Activated naive CD8-positive, alpha-beta T cell treated with anti-CD3 and anti-CD28 coated beads, Interleukin-2, amount 10 ng/mL, durations not matched to agents 7 days and 5 days (primary cell): Measurements from ENCODE around the gene OR1D5. TPM values are rescaled to one million over a fixed set of nuclear protein-coding genes. Genes with fewer than 3 reads are reported as not detected.
"Not testable (repeated sequence)": the region's sequence is repeated elsewhere in the genome, so short reads cannot be mapped to it uniquely, and the experiment has no call there.

Experiments
- ATAC-seq: fragments of 150-1000 bp; cut with Tn5 transposase; one replicate; pipeline ENCODE4 v1.10.0; 2021; ENCODE audit warnings: low read depth, moderate library complexity
- POLR2A ChIA-PET: fragments of 350-600 bp; sonication (Branson Sonifier 250); formaldehyde crosslinking; loops from one replicate; lab custom pipeline; 2021; ENCODE audit warnings: antibody characterized with exemption; lab: Charles Lee
- DNase-seq: peaks from one replicate; pipeline ENCODE4 v3.0.0; 2021
- H3K27ac Mint-ChIP-seq: one replicate; pipeline ENCODE4 v1.8.0; 2022; ENCODE audit warnings: mild to moderate bottlenecking, mixed read lengths
- H3K27me3 Mint-ChIP-seq: one replicate; pipeline ENCODE4 v1.8.0; 2022; ENCODE audit warnings: mild to moderate bottlenecking, moderate library complexity, mixed read lengths
- H3K36me3 Mint-ChIP-seq: one replicate; pipeline ENCODE4 v1.8.0; 2021; ENCODE audit warnings: mild to moderate bottlenecking, mixed read lengths
- H3K4me1 Mint-ChIP-seq: one replicate; pipeline ENCODE4 v1.8.0; 2021; ENCODE audit warnings: mixed read lengths
- H3K4me3 Mint-ChIP-seq: one replicate; pipeline ENCODE4 v1.8.0; 2022; ENCODE audit warnings: mild to moderate bottlenecking, moderate library complexity, mixed read lengths
- H3K9me3 Mint-ChIP-seq: one replicate; pipeline ENCODE4 v1.8.0; 2021; ENCODE audit warnings: mixed read lengths
- total RNA-seq, 2 experiments: library from RNA; stranded (reverse); gene quantifications; one replicate each; pipeline ENCODE4 v1.2.3, GENCODE V29; 2021

OR1D5 gene, protein sequence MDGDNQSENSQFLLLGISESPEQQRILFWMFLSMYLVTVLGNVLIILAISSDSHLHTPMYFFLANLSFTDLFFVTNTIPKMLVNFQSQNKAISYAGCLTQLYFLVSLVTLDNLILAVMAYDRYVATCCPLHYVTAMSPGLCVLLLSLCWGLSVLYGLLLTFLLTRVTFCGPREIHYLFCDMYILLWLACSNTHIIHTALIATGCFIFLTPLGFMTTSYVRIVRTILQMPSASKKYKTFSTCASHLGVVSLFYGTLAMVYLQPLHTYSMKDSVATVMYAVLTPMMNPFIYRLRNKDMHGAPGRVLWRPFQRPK
- not detected for total RNA-seq

DNA sequence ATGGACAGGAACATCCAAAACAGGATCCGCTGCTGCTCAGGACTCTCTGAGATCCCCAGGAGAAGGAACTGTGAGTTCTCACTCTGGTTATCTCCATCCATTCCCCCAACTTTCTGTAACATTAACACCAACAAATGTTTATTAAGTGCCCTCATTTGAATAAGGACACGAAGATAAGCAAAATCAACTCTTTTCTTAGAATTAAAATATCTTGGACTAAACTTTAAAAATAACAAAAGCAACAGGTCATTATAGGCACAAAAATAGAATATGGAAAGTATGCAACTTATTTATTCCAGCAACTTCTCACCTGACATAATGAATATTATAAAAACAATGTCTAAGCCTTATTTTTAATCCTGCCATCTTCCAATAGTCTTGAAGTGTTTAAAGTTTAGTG, at the start of gene OR1D5:
Gene OR1D5, minus strand, starts transcription at position 101 of the 400 bp plus-strand sequence. Its CDS starts 0 bp downstream, at position 101.
- H3K4me1 Mint-ChIP-seq, H3K27ac Mint-ChIP-seq, H3K27me3 Mint-ChIP-seq, H3K36me3 Mint-ChIP-seq, H3K9me3 Mint-ChIP-seq, H3K4me3 Mint-ChIP-seq, POLR2A ChIA-PET, DNase-seq, ATAC-seq: not testable (repeated sequence)

DNA sequence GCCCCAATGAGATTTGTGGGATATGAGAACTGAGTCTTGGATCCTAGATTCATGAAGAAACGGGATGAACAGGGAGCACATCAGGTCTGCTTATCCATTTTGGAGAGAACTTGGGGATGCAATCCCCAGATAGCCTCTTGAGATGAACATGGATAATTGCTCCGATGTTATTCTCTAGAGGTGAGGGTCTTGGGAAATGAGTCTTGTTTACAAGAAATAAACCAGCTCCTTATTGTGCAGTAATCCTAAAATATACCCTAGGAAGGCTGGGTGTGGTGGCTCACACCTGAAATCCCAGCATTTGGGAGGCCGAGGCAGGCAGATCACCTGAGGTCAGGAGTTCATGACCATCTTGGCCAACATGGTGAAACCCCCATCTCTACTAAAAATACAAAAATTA, 40.9 kb upstream of the OR1D5 start, which contains the start of gene OR1D2:
Gene OR1D2, minus strand, starts transcription at position 101 of the 400 bp plus-strand sequence. CDS start 11,426 bp downstream, outside the sequence.
- no peak within 1 kb of the TSS for H3K27ac Mint-ChIP-seq
- no peak within 1 kb of the TSS for H3K4me3 Mint-ChIP-seq
- POLR2A ChIA-PET, result no interaction called here
- peaks cover 2% of the 10 kb centered on the region for H3K27me3 Mint-ChIP-seq
- no peaks in the 10 kb centered on the region for H3K36me3 Mint-ChIP-seq
- peaks cover 8% of the 10 kb centered on the region for H3K9me3 Mint-ChIP-seq
- DNase-seq (no peak), ATAC-seq (no peak)
- H3K4me1 Mint-ChIP-seq, result no peaks in the 10 kb centered on the region

DNA sequence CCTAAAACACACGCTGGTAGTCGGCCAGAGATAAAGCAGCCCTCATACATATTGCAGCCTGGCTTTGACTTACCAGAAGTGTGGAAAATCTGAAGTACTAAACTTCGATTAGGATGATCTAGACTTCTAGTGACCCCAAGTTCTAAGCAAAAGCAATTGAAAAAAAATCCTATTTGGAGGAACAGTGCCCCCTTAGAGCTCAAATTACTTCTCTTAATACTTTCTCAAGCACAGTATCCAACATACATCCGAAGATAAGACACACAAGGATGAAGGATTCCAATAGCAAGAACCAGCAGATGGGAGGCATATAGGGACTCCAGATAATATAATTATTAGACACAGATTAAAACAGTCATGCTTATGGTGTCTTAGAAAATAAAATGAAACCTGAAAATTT, 10.4 kb upstream of the OR1D5 start:
- H3K27ac Mint-ChIP-seq, H3K9me3 Mint-ChIP-seq, H3K36me3 Mint-ChIP-seq, DNase-seq, H3K27me3 Mint-ChIP-seq, H3K4me1 Mint-ChIP-seq, ATAC-seq, POLR2A ChIA-PET, H3K4me3 Mint-ChIP-seq: not testable (repeated sequence)

DNA sequence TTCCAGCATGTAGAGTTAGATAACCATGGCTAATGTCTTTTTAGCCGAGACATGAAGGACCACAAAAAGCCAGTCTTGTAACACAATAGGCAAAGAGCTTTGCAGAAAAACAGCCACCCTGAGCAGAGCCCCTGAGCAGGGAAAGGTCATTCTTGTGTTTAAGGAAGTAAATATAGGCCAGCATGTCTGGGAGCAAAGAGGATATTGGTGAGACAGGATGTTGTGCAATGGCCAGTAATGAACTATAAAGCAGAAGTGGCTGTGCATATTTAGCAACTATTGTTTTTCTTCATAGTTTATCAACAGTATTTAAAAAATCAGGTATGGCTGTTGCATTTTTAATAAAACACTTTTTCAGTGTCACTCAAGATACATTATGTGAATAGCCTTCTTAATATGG, 1.8 kb upstream of the OR1D5 start:
- DNase-seq, H3K27ac Mint-ChIP-seq, H3K4me1 Mint-ChIP-seq, H3K36me3 Mint-ChIP-seq, ATAC-seq, H3K4me3 Mint-ChIP-seq, H3K27me3 Mint-ChIP-seq, POLR2A ChIA-PET, H3K9me3 Mint-ChIP-seq: not testable (repeated sequence)

DNA sequence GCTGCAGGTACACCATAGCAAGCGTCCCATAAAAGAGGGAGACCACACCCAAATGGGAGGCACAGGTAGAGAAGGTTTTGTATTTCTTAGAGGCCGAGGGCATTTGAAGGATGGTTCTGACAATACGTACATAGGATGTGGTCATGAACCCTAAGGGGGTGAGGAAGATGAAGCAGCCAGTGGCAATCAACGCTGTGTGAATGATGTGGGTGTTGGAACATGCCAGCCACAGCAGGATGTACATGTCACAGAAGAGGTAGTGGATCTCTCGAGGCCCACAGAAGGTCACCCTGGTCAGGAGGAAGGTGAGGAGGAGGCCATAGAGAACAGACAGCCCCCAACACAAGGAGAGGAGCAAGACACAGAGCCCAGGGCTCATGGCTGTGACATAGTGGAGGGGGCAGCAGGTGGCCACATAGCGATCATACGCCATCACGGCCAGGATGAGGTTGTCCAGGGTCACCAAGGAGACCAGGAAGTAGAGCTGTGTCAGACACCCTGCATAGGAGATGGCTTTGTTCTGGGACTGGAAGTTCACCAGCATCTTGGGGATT, 506 bp downstream of the OR1D5 start:
- H3K4me1 Mint-ChIP-seq, H3K36me3 Mint-ChIP-seq, ATAC-seq, POLR2A ChIA-PET, H3K27me3 Mint-ChIP-seq, H3K27ac Mint-ChIP-seq, H3K4me3 Mint-ChIP-seq, DNase-seq, H3K9me3 Mint-ChIP-seq: not testable (repeated sequence)

DNA sequence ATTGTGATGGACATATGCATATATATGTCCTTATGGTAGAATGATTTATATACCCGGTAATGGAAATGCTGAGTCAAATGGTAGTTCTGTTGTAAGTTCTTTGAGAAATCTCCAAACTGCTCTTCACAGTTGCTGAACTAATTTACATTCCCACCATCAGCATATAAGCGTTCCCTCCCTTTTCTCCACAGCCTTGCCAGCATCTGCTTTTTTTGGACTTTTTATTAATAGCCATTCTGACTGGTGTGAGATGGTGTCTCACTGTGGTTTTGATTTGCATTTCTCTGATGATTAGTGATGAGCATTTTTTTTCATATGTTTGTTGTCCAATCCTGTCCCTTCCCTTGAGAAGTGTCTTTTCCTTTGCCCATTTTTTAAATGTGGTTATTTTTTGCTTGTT, 8.5 kb downstream of the OR1D5 start:
- H3K36me3 Mint-ChIP-seq, DNase-seq, H3K4me1 Mint-ChIP-seq, H3K9me3 Mint-ChIP-seq, ATAC-seq, H3K27ac Mint-ChIP-seq, POLR2A ChIA-PET, H3K27me3 Mint-ChIP-seq, H3K4me3 Mint-ChIP-seq: not testable (repeated sequence)

DNA sequence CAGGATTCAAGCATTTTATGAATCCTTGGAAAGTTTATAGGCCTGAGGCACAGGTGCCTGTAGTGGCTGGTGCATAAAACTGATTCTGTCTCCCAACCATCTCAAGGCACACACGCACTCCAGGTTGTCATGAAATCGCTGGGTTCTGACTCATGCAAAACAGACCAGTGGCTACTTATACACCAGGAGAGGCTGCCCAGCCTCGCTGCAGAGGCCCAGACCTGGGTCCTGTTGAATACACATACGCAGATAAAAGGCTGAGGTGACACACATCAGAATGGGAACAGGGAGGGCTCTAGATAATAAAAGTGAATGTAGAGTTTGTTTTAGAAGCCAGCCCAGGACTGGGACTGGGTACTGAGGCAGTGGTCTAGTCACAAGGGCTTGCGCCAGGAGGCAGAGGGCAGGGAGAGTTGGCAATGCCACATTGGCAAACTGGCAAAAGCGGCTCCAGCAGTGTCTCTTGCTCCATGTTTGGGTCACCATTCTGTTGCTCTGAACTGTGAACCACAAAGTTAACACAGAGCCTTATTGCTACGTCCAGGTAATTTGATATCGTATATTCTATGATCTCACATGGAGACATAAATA, 13.6 kb downstream of the OR1D5 start:
- Mint-ChIP-seq H3K4me1 (peaks cover 7% of the 10 kb centered on the region), H3K27me3 (peaks cover 10% of the 10 kb centered on the region), H3K27ac (no peak overlapping the region), H3K9me3 (no peaks in the 10 kb centered on the region), H3K36me3 (no peaks in the 10 kb centered on the region), H3K4me3 (peak overlapping the region; percentile 92)
- ATAC-seq, result no peak
- POLR2A ChIA-PET, result no interaction called here
- no peak for DNase-seq

DNA sequence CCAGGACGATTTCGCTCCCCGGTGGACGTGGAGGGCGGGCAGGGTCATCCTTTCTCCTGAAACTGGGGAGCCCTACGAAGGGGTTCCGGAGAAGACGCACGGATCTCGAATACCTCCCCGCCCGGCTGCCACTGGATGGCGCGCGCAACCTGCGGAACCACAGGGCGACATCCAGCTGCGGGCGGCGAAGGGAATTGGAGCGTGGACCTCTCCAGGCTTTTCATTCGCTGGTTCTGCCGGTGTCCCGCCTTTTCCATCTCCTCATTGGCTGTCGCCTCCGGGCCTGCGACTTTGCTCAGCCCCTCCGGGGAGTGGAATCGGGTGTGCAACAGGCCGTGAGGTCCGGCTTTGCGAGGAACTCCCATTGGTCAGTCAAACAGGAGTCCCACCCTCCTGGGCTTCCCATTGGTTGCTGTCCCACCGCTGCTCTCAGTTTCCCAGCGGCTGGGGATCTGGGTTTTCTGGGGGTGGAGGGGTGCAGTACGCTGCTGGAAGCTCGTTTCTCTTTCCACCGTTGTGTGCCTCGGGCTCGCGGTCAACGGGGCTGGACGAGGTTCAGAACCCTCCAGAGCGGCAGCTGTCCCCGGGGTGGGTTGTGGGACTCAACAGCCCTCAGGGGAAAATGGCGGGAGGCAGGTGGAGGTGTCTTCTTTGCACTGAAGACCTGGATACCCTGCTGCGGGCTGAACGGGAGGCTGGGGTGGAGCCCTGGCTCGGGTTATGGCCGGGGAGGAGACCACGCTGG, 14.5 kb downstream of the OR1D5 start:
- H3K27ac Mint-ChIP-seq, result peak overlapping the region; percentile 90
- peak; percentile 98 for ATAC-seq
- POLR2A ChIA-PET, result no interaction called here
- H3K36me3 Mint-ChIP-seq, result no peaks in the 10 kb centered on the region
- peak overlapping the region; percentile 92 for H3K4me3 Mint-ChIP-seq
- no peaks in the 10 kb centered on the region for H3K9me3 Mint-ChIP-seq
- H3K4me1 Mint-ChIP-seq, result peaks cover 7% of the 10 kb centered on the region
- peak; percentile 90 for DNase-seq
- peaks cover 10% of the 10 kb centered on the region for H3K27me3 Mint-ChIP-seq

DNA sequence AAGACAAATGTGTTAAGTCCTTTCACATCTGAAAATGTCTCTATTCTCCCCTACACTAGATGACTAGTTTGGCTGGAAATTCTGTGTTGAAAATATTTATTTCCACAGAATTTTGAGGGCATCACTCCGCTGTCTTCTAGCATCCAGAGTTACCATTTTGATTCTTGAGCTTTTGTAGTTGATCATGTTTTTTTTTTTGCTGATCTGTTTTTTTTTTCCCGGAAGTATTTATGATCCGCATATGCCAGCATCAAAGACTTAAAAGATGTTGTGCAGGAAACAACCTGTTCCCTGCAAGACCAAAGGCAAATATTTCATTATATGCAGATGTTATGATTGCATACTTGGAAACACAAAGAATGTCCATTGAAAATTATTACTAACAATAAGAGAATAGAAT, 16.7 kb downstream of the OR1D5 start:
- Mint-ChIP-seq H3K4me3 (no peak overlapping the region), H3K36me3 (no peaks in the 10 kb centered on the region), H3K27ac (no peak overlapping the region), H3K27me3 (peaks cover 14% of the 10 kb centered on the region), H3K9me3 (peaks cover 3% of the 10 kb centered on the region), H3K4me1 (peaks cover 7% of the 10 kb centered on the region)
- ATAC-seq, result no peak
- DNase-seq, result no peak
- POLR2A ChIA-PET, result no interaction called here

DNA sequence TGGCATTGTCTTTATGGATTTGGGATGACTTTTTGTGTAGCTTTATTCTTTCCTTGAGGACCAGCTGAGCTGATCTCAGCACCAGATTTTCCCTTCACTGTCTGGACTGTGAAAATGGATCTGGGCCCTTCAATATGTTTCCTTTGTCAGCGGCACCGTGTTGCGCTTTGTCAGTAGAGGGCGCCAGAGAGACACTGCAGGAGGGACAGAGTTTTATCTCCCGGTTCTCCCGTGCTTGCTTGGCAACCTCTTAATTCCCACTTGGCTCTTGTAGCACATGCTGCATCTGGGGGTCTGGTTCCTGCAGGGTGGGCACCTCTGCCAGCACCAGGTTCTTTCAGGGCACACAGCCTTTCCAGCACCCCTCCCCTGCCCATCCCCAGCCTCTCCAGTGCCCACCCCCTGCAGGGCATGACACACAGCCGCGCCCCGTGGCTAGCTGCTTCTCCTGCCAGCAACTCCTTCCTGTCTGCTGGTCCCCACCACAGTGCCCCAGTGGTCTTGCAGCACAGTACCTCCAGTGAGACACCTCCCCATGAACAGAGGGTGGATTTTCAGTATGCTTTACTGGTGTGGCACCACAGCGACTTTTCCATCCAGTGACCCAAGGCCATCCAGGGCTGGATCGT, 19.6 kb downstream of the OR1D5 start:
- ATAC-seq, result no peak
- H3K27ac Mint-ChIP-seq, result no peak overlapping the region
- H3K4me3 Mint-ChIP-seq, result no peak overlapping the region
- no peaks in the 10 kb centered on the region for H3K4me1 Mint-ChIP-seq
- DNase-seq, result no peak
- POLR2A ChIA-PET, result no interaction called here
- H3K9me3 Mint-ChIP-seq, result peaks cover 3% of the 10 kb centered on the region
- no peaks in the 10 kb centered on the region for H3K36me3 Mint-ChIP-seq
- H3K27me3 Mint-ChIP-seq, result peaks cover 16% of the 10 kb centered on the region

DNA sequence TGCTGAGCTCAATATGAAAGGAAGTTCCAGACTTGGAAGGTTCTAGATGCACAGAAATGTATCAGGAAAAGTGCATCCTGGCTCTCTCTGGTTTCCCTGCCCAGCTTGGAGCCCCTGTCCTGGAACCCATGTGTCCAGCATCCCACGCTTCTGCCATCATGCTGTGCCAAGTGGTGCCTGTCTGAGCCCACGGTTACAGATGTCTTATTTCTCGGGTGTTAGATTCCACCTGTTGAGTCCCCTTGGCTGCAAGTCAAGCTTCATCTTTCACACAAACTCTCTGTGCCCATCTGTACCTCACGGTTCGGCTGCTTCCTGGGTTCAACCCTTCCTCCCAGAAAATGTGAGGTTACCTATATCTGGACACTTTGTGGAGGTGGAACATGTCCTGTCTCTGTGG, 22.5 kb downstream of the OR1D5 start:
- H3K27ac Mint-ChIP-seq, result no peak overlapping the region
- peaks cover 10% of the 10 kb centered on the region for H3K27me3 Mint-ChIP-seq
- H3K36me3 Mint-ChIP-seq, result no peaks in the 10 kb centered on the region
- ATAC-seq (no peak), DNase-seq (no peak)
- H3K4me3 Mint-ChIP-seq, result no peak overlapping the region
- no peaks in the 10 kb centered on the region for H3K4me1 Mint-ChIP-seq
- peaks cover 3% of the 10 kb centered on the region for H3K9me3 Mint-ChIP-seq
- POLR2A ChIA-PET, result no interaction called here

DNA sequence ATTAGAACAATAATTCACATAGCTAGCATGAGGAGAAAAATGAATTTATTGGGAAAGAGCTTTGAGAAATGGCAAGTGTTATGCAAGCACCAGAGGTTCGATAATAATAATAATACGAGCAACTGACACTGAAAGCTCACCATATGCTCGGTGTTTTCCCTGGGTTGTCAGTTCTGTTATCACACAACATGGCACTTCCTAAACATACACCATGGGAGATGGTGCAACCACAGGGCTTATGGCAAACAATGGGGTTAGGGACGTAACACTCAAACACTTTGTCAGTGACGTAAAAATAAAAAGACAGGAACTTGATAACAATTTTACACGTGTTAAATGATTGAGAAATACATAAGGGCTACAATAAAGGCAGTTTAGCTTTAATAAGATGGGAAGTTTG, 23.7 kb downstream of the OR1D5 start:
- POLR2A ChIA-PET, result interaction anchor here (0.6 kb wide), 1 partner anchor 164 kb away, joined by 4 read pairs; no protein-coding TSS in a partner anchor
- Mint-ChIP-seq H3K27ac (no peak overlapping the region), H3K36me3 (no peaks in the 10 kb centered on the region), H3K4me1 (no peaks in the 10 kb centered on the region), H3K27me3 (peaks cover 10% of the 10 kb centered on the region), H3K9me3 (peaks cover 3% of the 10 kb centered on the region), H3K4me3 (no peak overlapping the region)
- DNase-seq (no peak), ATAC-seq (no peak)

DNA sequence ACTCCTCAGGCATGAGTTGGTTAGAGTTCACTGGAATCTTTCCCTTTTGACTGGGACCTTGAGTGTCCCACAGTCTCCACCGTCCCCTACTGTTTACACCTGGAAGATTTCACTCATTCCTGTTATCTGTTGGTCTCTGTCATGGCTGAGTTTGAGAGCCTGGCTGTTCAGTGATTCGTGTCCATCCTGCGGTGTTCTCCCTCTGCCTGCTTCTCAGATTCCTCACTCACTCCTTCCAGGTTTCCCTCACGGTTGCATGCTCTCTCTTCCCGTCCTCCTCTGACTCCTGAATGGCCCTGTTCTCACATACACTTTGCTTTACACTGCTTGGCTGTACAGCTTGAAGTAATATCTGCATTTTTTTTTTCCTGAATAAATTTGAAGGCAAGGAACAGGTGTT, 24.5 kb downstream of the OR1D5 start:
- H3K27me3 Mint-ChIP-seq, result peaks cover 10% of the 10 kb centered on the region
- no peak for DNase-seq
- POLR2A ChIA-PET, result no interaction called here
- no peaks in the 10 kb centered on the region for H3K36me3 Mint-ChIP-seq
- no peaks in the 10 kb centered on the region for H3K4me1 Mint-ChIP-seq
- H3K27ac Mint-ChIP-seq, result no peak overlapping the region
- H3K9me3 Mint-ChIP-seq, result peaks cover 3% of the 10 kb centered on the region
- H3K4me3 Mint-ChIP-seq, result no peak overlapping the region
- ATAC-seq, result no peak
